ENCODE results near the gene PHF23.

The PHF23 gene

DNA sequence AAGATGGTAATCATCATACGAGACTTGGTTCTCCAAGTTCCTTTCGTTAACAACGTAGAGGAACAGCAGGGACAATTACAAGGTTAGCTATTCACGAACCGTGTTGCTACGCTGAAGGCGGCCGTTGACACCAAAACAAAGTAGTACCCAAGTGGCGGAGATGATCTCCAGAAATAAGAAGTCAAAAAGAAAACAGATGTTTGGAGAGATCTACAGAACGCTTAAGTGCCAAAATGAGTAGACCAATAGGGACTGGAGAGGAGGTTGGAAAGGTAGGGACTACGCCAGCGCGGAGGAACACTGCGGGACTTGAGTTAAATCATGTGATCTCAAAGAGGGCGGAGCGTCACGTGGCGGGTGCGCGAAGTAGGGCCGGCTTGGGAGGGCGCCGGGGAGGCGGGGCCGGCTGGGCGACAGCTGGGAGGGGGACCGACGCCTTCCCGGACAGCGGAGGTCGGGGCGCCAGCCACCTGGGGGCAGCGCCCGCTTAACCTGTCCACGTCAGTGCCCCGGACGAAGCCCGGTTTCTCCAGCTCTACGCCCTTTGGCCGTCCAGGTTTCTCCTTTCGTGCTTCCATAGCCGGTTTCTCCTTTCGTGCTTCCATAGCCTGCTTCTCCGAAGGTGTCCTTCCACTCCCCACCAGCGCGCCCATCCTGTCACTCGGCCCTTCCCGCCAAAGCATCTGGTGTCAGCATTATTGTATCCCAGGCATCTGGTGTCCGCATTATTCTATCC is 3.6 kb upstream of the PHF23 start:
- peak; percentile 31; the same call in 1 of the 2 replicates for TF ChIP-seq CTCF (IDR thresholded peaks at IDR 0.05; ENCODE audit: low read depth, low read length)
- DNase-seq: peak; percentile 97
- Histone ChIP-seq H3K4me3 (ENCODE audit: low read depth, low read length) (peak overlapping the region; percentile 90), H3K36me3 (peaks cover 71% of the 10 kb centered on the region), H3K27me3 (ENCODE audit: insufficient read depth, low read depth, severe bottlenecking) (no peaks in the 10 kb centered on the region), H3K27ac (peak overlapping the region; percentile 99), H3K9me3 (ENCODE audit: severe bottlenecking) (no peaks in the 10 kb centered on the region)

DNA sequence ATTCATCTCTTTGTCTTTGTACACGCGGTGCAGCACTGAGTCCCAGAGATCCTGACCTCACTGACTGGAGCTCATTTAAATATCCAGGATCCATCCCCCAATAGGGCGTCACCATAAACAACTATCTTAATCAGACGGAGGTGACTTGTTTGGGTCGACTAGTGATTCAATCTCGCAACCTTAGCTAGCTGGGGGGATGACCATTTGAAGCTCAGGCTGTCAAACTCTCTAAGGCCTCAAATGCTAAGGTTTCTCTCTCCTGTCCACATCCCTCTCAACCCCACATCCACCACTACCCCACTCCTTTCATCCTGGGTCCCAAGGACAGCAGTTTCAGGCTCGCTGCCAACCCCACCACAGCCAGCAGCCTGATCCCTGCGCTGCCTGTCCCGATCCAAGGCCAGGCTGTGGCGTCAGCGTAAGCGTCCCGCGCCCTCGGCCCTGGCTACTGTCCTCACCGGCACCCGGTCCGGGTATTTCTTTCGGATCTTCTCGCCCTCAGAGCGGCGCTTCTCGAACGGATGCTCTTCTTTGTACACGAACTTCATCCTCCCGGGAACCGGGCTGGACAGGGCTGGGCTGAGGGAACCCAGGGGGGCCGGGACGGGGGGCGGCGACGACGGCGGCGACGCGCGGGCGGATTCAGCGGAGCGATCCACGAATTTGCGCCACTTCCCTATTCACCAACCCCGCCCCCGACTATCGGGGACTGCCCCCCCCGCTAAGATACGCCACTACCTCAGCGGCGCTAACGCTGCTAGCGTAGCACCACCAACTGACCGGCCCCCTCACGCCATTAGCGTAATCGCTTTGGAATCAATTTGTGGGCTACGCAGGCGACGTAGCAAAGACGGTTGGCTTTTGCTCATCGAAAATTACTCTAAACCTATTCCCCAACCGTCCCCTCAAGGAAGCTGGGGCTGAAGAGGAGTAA is 2.8 kb upstream of the PHF23 start, which contains the start of gene GABARAP:
GABARAP (minus strand) TSS at position 667 of the 934 bp plus-strand sequence; CDS start at position 548, 119 bp downstream.
- peak; percentile 93 for DNase-seq
- Histone ChIP-seq H3K4me3 (ENCODE audit: low read depth, low read length) (peak within 1 kb of the TSS; percentile 90), H3K36me3 (peaks cover 71% of the 10 kb centered on the region), H3K9me3 (ENCODE audit: severe bottlenecking) (no peaks in the 10 kb centered on the region), H3K27ac (peak within 1 kb of the TSS; percentile 99), H3K27me3 (ENCODE audit: insufficient read depth, low read depth, severe bottlenecking) (no peaks in the 10 kb centered on the region)
- no peak for TF ChIP-seq CTCF (IDR thresholded peaks at IDR 0.05; ENCODE audit: low read depth, low read length)

DNA sequence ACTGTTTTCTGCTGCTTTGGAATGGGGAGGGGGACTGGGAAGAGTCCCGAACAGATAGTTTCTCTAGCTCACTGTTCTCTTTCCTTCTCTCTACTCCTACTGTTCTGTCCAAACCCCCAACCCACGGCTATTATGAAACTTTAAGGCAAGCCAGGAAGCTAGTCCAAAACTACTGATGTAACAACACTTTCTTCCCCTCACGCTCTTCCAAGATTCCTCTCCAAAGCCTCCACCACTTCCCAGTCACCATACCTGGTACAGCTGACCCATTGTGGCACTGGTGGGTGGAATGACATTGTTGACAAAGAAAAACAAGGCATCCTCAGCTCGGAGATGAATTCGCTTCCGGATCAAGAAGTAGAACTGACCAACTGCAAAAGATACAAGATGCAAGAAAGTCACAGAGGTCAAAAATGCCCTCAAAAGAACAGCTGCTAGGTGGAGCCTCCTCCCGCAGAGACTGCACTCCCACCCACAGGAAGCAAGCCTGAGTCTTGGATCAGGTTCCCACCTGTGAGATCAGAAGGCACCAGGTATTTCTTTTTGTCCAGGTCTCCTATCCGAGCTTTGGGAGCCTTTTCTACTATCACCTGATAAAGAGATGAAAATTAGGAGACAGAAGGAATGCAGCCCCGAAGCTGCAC is 2.0 kb upstream of the PHF23 start:
- peak overlapping the region; percentile 99 for H3K27ac ChIP-seq
- H3K4me3 ChIP-seq (ENCODE audit: low read depth, low read length): peak overlapping the region; percentile 90
- DNase-seq: no peak
- peaks cover 71% of the 10 kb centered on the region for H3K36me3 ChIP-seq
- no peaks in the 10 kb centered on the region for H3K9me3 ChIP-seq (ENCODE audit: severe bottlenecking)
- no peaks in the 10 kb centered on the region for H3K27me3 ChIP-seq (ENCODE audit: insufficient read depth, low read depth, severe bottlenecking)
- no peak for TF ChIP-seq CTCF (IDR thresholded peaks at IDR 0.05; ENCODE audit: low read depth, low read length)

- H3K36me3 ChIP-seq: peaks cover 71% of the 10 kb centered on the region
- H3K9me3 ChIP-seq (ENCODE audit: severe bottlenecking): no peaks in the 10 kb centered on the region
- no peaks in the 10 kb centered on the region for H3K27me3 ChIP-seq (ENCODE audit: insufficient read depth, low read depth, severe bottlenecking)
- no peak overlapping the region for H3K4me3 ChIP-seq (ENCODE audit: low read depth, low read length)
- no peak for DNase-seq
- TF ChIP-seq CTCF (IDR thresholded peaks at IDR 0.05; ENCODE audit: low read depth, low read length): no peak
- peak overlapping the region; percentile 27 for H3K27ac ChIP-seq
Observed at GRCh38 chr17:7240375-7240774, 1.1 kb upstream of the PHF23 start.

- Histone ChIP-seq H3K27ac (peak overlapping the region; percentile 92), H3K9me3 (ENCODE audit: severe bottlenecking) (no peaks in the 10 kb centered on the region), H3K36me3 (peaks cover 62% of the 10 kb centered on the region), H3K27me3 (ENCODE audit: insufficient read depth, low read depth, severe bottlenecking) (no peaks in the 10 kb centered on the region), H3K4me3 (ENCODE audit: low read depth, low read length) (peak overlapping the region; percentile 96)
- DNase-seq: peak; percentile 55
- TF ChIP-seq CTCF (IDR thresholded peaks at IDR 0.05; ENCODE audit: low read depth, low read length): no peak
Observed at GRCh38 chr17:7238420-7239090, 702 bp downstream of the PHF23 start.

All from WERI-Rb-1 (cell line).